ENCODE results near the gene CLCNKB.

DNA sequence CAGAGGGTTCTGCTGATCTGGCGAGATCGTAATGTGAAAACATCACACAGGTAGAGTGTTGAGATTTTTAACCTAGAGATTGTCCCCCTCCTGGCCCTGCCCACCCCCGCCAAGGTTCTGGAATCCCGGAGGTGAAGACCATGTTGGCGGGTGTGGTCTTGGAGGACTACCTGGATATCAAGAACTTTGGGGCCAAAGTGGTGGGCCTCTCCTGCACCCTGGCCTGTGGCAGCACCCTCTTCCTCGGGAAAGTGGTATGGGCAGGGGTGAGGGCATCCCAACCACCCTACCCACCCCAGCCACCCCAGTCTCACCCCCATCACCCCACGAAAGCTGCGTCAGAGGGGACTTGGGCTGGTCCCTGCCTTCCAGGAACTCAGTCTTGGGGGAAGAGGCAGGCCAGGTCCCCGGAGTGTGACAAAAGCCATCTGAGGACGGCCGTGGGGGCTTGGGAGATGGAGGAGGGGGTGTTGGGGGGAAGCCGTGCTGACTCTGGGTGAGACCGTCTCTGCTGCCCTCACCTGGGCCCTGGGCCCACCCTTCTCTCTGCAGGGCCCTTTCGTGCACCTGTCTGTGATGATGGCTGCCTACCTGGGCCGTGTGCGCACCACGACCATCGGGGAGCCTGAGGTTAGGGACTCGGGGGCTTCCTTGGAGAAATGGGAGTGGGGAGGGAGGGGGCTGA lies 4.4 kb downstream of the CLCNKB start:
- TF ChIP-seq, protein P1, sequence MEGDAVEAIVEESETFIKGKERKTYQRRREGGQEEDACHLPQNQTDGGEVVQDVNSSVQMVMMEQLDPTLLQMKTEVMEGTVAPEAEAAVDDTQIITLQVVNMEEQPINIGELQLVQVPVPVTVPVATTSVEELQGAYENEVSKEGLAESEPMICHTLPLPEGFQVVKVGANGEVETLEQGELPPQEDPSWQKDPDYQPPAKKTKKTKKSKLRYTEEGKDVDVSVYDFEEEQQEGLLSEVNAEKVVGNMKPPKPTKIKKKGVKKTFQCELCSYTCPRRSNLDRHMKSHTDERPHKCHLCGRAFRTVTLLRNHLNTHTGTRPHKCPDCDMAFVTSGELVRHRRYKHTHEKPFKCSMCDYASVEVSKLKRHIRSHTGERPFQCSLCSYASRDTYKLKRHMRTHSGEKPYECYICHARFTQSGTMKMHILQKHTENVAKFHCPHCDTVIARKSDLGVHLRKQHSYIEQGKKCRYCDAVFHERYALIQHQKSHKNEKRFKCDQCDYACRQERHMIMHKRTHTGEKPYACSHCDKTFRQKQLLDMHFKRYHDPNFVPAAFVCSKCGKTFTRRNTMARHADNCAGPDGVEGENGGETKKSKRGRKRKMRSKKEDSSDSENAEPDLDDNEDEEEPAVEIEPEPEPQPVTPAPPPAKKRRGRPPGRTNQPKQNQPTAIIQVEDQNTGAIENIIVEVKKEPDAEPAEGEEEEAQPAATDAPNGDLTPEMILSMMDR (IDR thresholded peaks at IDR 0.05; ENCODE audit: low read depth, low read length): no peak
- no peak for TF ChIP-seq EZH2phosphoT487 (IDR thresholded peaks at IDR 0.05; ENCODE audit: low read depth)

Measured in OCI-LY3 (cell line).